Adrenal gland (tissue), 12 donors: Measurements from ENCODE around the gene CLEC3A. TPM values are rescaled to one million over a fixed set of nuclear protein-coding genes. Genes with fewer than 3 reads are reported as not detected.

Experiments used
- DNase-seq, 7 donors: peaks; one replicate each; pipeline ENCODE4 v3.0.0-alpha.2; 2019 to 2020
- H3K27ac ChIP-seq, 5 donors: fragments of 200-600 bp; sonication (generic) in 4 of 5; 1 replicate in 3 of 5; 2 replicates in 2 of 5; pipeline versions ENCODE4 v1.5.1 to v1.8.0; 2016 to 2020; ENCODE audit warnings: mild to moderate bottlenecking in 1 of 5
- H3K27me3 ChIP-seq: fragments of 200-600 bp; 2 replicates; pipeline ENCODE4 v1.8.0; 2021
- H3K36me3 ChIP-seq, 2 donors: fragments of 200-600 bp; replicated peaks in 1 of 2; 1 replicate in 1 of 2; 2 replicates in 1 of 2; pipeline versions ENCODE4 v1.5.1 to v1.8.0; 2018 to 2022
- H3K4me1 ChIP-seq, 2 donors: fragments of 200-600 bp; replicated peaks in 1 of 2; 1 replicate in 1 of 2; 2 replicates in 1 of 2; pipeline versions ENCODE4 v1.5.1 to v1.8.0; 2018 to 2021
- H3K4me3 ChIP-seq, 4 donors: fragments of 200-600 bp; sonication (generic) in 3 of 4; one replicate each; pipeline ENCODE4 v1.5.1; 2016 to 2018
- H3K9me3 ChIP-seq, 3 donors: fragments of 200-600 bp; sonication (generic) in 1 of 3; replicated peaks in 1 of 3; 1 replicate in 2 of 3; 2 replicates in 1 of 3; pipeline versions ENCODE4 v1.5.1 to v1.8.0; 2016 to 2021
- CTCF ChIP-seq, 6 experiments: fragments of 450-650 bp in 4 of 6; fragments of 200-600 bp in 2 of 6; sonication (generic) in 1 of 6; IDR thresholded peaks; 1 replicate in 5 of 6; 2 replicates in 1 of 6; pipeline versions ENCODE4 v1.5.1 to v1.8.0; 2016 to 2021; ENCODE audit warnings: antibody characterized with exemption in 6 of 6, mild to moderate bottlenecking in 2 of 6, moderate library complexity in 1 of 6
- POLR2A ChIP-seq, 2 donors: fragments of 450-650 bp; IDR thresholded peaks; one replicate each; pipeline ENCODE4 v1.6.1; 2017; ENCODE audit warnings: antibody characterized with exemption in 2 of 2, mild to moderate bottlenecking in 2 of 2, moderate library complexity in 1 of 2
- WGBS, 4 donors: extraction: QIAGEN DNeasy Blood & Tissue Kit in 2 of 4; methylation state at CpG; one replicate each; pipeline versions ENCODE4 v1.1.5 to v1.1.7; 2013 to 2017; 5-methylcytosine and 5-hydroxymethylcytosine counted together
- intact Hi-C, 2 donors: fragments of 100-400 bp; cut with DNase I; formaldehyde crosslinking; loops; one replicate each; pipeline versions ENCODE4 v1.14.1 to v1.15.0; 2022 to 2023
- polyA plus RNA-seq, 3 donors: library from polyadenylated mRNA; stranded (reverse); fragments of 200-250 nt in 2 of 3; fragments of 350-450 nt in 1 of 3; fragmentation: Illumina TruSeq in 1 of 3; extraction: RNeasy Lipid Tissue Mini Kit (QIAGEN cat#74804) in 1 of 3; gene quantifications; one replicate each; pipeline ENCODE4 v1.2.3, GENCODE V29; 2013 to 2014
- total RNA-seq, 9 donors: library from RNA; depleted of rRNA in 4 of 9; stranded (reverse); fragments of >200 nt in 4 of 9; fragments of 120-200 nt in 1 of 9; fragmentation: NEBNext Ultra II Directional in 1 of 9; extraction: Animal tissue kit (Norgen Biotek cat#: 25700) in 1 of 9; gene quantifications; one replicate each; pipeline versions ENCODE4 v1.1.0 to v1.2.4, GENCODE V29; 2013 to 2023
- donor health status: healthy with polysubstance abuse.
- donor health status: Bipolar disorder and iron deficiency.
- donor health status: DM: yes; HTN: yes; CAD: no.
- donor health status: DM: no; HTN: no; CAD: no.
- donor health status: DM: no; HTN: no; CAD: no.
- donor health status: DM: yes; HTN: yes; CAD: no.

Gene CLEC3A
- total and polyA plus RNA-seq, 12 donors, result not detected

GRCh38 chr16:78005881-78006280 lies 16.5 kb upstream of the CLEC3A start:
- Histone ChIP-seq H3K27ac (no peak overlapping the region), H3K9me3 (no peaks in the 10 kb centered on the region), H3K4me1 (no peaks in the 10 kb centered on the region), H3K36me3 (no peaks in the 10 kb centered on the region), H3K27me3 (no peaks in the 10 kb centered on the region), H3K4me3 (no peak overlapping the region)
- TF ChIP-seq POLR2A (IDR thresholded peaks at IDR 0.05), result no peak
- peak in 1 of 6 experiments; percentile 10 for TF ChIP-seq CTCF (IDR thresholded peaks at IDR 0.05)
- 68 to 79% (median 71%) methylated on average over 5 of the region's 5 CpGs for WGBS, 4 donors
- no peak for DNase-seq
- intact Hi-C loops, result no loop called here

DNA sequence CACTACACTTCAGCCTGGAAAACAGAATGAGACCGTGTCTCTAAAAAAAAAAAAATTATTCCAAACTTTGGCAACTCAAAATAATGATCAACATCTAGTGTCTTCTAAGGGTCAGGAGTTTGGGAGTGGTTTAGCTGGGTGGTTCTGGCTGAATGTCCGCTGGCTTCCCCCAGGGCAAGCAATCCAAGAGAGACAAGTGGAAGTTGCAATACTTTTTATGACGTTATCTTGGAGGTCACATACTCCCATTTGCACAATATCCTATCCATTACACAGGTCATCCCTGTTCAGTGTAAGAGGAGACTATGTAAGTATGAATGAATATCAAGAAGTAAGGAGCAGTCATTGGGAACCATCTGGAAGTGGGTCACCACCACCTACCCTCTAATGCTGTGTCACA lies 15.2 kb upstream of the CLEC3A start:
- no peaks in the 10 kb centered on the region for H3K27me3 ChIP-seq
- WGBS, 4 donors, result 65 to 72% (median 71%) methylated on average over 3 of the region's 3 CpGs
- TF ChIP-seq CTCF (IDR thresholded peaks at IDR 0.05) (no peak), POLR2A (IDR thresholded peaks at IDR 0.05) (no peak)
- intact Hi-C loops, result no loop called here
- no peaks in the 10 kb centered on the region for H3K9me3 ChIP-seq
- no peaks in the 10 kb centered on the region for H3K36me3 ChIP-seq
- no peaks in the 10 kb centered on the region for H3K4me1 ChIP-seq
- no peak overlapping the region for H3K4me3 ChIP-seq
- DNase-seq, result no peak
- H3K27ac ChIP-seq, result no peak overlapping the region

- H3K27me3 ChIP-seq, result peaks cover 3% of the 10 kb centered on the region
- no peaks in the 10 kb centered on the region for H3K9me3 ChIP-seq
- intact Hi-C loops, result no loop called here
- H3K4me3 ChIP-seq, result no peak overlapping the region
- 76 to 87% (median 81%) methylated on average over 5 of the region's 5 CpGs for WGBS, 4 donors
- DNase-seq, result no peak
- H3K27ac ChIP-seq, result no peak overlapping the region
- no peaks in the 10 kb centered on the region for H3K36me3 ChIP-seq
- H3K4me1 ChIP-seq, result no peaks in the 10 kb centered on the region
- TF ChIP-seq CTCF (IDR thresholded peaks at IDR 0.05), result no peak
- no peak for TF ChIP-seq POLR2A (IDR thresholded peaks at IDR 0.05)
These were observed 1.8 kb downstream of the CLEC3A start for GRCh38 chr16:78024159-78024558.

DNA sequence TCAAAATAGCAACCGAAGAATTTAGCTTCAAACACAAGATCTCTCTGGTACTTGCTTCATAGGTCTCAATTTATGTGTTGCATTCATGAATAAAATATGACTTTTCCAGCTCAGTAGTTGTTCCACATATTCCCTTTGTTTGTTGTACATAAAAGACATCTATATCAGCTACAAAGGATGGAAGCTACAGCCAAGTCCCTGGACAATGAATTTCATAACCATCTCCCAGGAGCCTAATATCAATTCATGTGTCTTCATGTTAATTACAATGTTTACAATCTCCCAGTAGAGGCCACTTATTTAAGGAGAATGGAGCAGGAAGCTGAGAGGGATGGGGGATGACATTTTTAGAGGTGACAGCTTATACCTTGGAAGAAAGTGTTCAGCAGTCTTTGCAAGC lies 3.3 kb downstream of the CLEC3A start:
- TF ChIP-seq CTCF (IDR thresholded peaks at IDR 0.05), result no peak
- Histone ChIP-seq H3K4me3 (no peak overlapping the region), H3K27me3 (peaks cover 3% of the 10 kb centered on the region), H3K4me1 (no peaks in the 10 kb centered on the region), H3K9me3 (no peaks in the 10 kb centered on the region), H3K27ac (no peak overlapping the region), H3K36me3 (no peaks in the 10 kb centered on the region)
- intact Hi-C loops, result no loop called here
- WGBS, 4 donors, result 78 to 95% (median 88%) methylated on average over 1 of the region's 1 CpG
- no peak for DNase-seq
